ENCODE measurements around the gene KNDC1.
"Not testable (repeated sequence)": the region's sequence is repeated elsewhere in the genome, so short reads cannot be mapped to it uniquely, and the experiment has no call there.

KNDC1 gene

GRCh38 chr10:133230044-133230361 lies 70.0 kb downstream of the KNDC1 start, which contains the start of gene UTF1:
TSS of gene UTF1 (plus strand) at chr10:133230217. CDS start at chr10:133230289, 72 bp downstream.
- Histone ChIP-seq H3K4me1 (ENCODE audit: insufficient read depth, low read length) (no peaks in the 10 kb centered on the region), H3K9me3 (ENCODE audit: low read length) (no peaks in the 10 kb centered on the region), H3K27me3 (ENCODE audit: control insufficient read depth in 1 of 2, insufficient read depth in 2 of 2, low read length in 2 of 2) (peaks cover 0 to 38% of the 10 kb centered on the region in 2 donors), H3K36me3 (ENCODE audit: insufficient read depth, low read length) (no peaks in the 10 kb centered on the region), H3K4me3 (ENCODE audit: low read depth in 1 of 2, low read length in 2 of 2) (no peak within 1 kb of the TSS), H3K9ac (ENCODE audit: low read length) (no peak within 1 kb of the TSS), H3K27ac (ENCODE audit: low read depth, low read length) (no peak within 1 kb of the TSS)

GRCh38 chr10:133230387-133231195 lies 70.6 kb downstream of the KNDC1 start:
- Histone ChIP-seq H3K9ac (ENCODE audit: low read length) (no peak overlapping the region), H3K4me1 (ENCODE audit: insufficient read depth, low read length) (no peaks in the 10 kb centered on the region), H3K4me3 (ENCODE audit: low read depth in 1 of 2, low read length in 2 of 2) (no peak overlapping the region), H3K36me3 (ENCODE audit: insufficient read depth, low read length) (no peaks in the 10 kb centered on the region), H3K27me3 (ENCODE audit: control insufficient read depth in 1 of 2, insufficient read depth in 2 of 2, low read length in 2 of 2) (peaks cover 0 to 41% of the 10 kb centered on the region in 2 donors), H3K27ac (ENCODE audit: low read depth, low read length) (no peak overlapping the region), H3K9me3 (ENCODE audit: low read length) (no peaks in the 10 kb centered on the region)

DNA sequence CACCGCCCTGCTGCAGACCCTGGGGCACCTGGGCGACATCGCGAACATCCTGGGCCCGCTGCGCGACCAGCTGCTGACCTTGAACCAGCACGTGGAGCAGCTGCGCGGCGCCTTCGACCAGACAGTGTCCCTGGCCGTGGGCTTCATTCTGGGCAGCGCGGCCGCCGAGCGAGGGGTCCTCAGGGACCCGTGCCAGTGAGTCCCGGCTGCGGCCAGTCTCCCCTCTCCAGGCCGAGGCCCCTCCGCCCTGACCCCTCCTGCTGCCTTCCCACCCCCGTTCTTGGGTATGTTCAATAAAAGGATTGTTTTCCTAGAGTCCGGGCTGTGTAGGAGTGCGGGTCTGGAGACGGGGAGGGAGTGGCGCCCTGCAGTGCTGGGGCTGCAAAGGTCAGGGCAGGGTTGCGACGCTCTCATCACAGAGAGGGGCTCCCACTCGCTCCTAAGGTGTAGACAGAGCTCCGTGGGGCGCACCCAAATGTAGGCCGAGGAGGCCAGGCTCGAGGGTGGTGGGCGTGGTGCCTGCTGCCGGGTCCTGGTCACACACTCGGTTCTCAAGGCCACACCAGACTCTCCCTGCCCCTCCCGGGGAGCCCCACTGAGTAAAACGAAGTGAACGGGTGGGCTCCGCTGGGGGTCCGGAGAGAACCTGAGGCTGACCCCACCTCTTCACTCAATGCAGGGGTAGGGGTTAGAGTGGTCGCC lies 71.4 kb downstream of the KNDC1 start:
- H3K27me3 ChIP-seq (ENCODE audit: control insufficient read depth in 1 of 2, insufficient read depth in 2 of 2, low read length in 2 of 2), result peaks cover 0 to 47% of the 10 kb centered on the region in 2 donors

DNA sequence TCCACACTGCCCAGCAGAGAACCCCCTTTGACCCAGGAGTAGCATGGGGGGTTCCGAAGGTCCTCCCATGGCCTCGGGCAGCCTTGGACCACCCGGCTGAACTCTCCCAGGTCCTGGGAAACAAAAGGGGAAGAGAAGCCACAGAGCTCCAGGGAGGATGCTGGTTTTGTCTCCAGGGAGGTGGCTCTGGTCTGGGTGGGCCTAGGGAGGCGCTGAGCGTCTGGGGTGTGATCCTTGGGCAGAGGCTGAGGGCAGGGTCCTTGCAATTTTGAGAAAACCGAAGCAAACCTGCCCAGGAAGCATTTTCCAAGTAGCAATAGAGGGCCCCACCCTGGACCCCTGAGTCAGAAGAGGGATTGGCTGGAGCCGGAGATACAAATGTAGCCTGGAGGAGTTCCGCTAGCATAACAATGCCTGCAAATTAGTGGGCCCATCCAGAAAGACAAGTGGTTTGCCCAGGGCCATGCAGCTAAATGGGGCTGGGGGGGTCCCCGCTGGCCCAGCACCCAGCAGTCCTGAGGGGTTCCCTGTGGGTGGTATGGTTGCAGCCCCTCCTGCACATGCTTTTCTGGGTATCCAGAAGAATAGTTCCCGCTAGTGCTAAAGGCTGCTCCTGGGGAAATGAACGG lies 72.0 kb downstream of the KNDC1 start:
- Histone ChIP-seq H3K27ac (ENCODE audit: low read depth, low read length) (no peak overlapping the region), H3K36me3 (ENCODE audit: insufficient read depth, low read length) (no peaks in the 10 kb centered on the region), H3K9me3 (ENCODE audit: low read length) (no peaks in the 10 kb centered on the region), H3K27me3 (ENCODE audit: control insufficient read depth in 1 of 2, insufficient read depth in 2 of 2, low read length in 2 of 2) (peaks cover 0 to 50% of the 10 kb centered on the region in 2 donors), H3K4me1 (ENCODE audit: insufficient read depth, low read length) (no peaks in the 10 kb centered on the region), H3K9ac (ENCODE audit: low read length) (no peak overlapping the region), H3K4me3 (ENCODE audit: low read depth in 1 of 2, low read length in 2 of 2) (no peak overlapping the region)

More for the DNA sequence above, 71.4 kb downstream of the KNDC1 start:
- Histone ChIP-seq H3K9me3 (ENCODE audit: low read length) (no peaks in the 10 kb centered on the region), H3K27ac (ENCODE audit: low read depth, low read length) (no peak overlapping the region), H3K9ac (ENCODE audit: low read length) (no peak overlapping the region), H3K4me1 (ENCODE audit: insufficient read depth, low read length) (no peaks in the 10 kb centered on the region), H3K36me3 (ENCODE audit: insufficient read depth, low read length) (no peaks in the 10 kb centered on the region), H3K4me3 (ENCODE audit: low read depth in 1 of 2, low read length in 2 of 2) (no peak overlapping the region)

DNA sequence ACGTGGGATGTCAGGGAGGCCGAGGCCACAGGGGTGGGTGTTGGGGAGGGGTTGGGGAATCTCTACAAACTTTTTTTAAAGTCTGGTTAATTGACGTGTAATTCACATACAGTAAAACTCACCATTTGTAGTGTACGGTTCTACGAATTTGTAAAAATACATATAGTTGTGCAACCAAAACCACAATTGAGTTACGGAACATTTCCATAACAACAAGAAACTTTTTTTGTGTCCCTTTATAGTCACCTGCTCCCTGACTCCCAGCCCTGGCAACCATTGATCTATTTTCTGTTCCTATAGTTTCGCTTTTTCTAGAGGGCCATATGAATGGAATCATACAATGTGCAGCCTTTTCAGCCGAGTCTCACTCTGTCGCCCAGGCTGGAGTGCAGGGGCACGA lies 74.8 kb downstream of the KNDC1 start:
- not testable (repeated sequence) for H3K9me3 ChIP-seq (ENCODE audit: low read length); H3K27ac ChIP-seq (ENCODE audit: low read depth, low read length); H3K9ac ChIP-seq (ENCODE audit: low read length); H3K36me3 ChIP-seq (ENCODE audit: insufficient read depth, low read length); H3K4me3 ChIP-seq (ENCODE audit: low read depth in 1 of 2, low read length in 2 of 2); H3K4me1 ChIP-seq (ENCODE audit: insufficient read depth, low read length)
- H3K27me3 ChIP-seq (ENCODE audit: control insufficient read depth in 1 of 2, insufficient read depth in 2 of 2, low read length in 2 of 2), result peaks cover 0 to 63% of the 10 kb centered on the region in 2 donors

DNA sequence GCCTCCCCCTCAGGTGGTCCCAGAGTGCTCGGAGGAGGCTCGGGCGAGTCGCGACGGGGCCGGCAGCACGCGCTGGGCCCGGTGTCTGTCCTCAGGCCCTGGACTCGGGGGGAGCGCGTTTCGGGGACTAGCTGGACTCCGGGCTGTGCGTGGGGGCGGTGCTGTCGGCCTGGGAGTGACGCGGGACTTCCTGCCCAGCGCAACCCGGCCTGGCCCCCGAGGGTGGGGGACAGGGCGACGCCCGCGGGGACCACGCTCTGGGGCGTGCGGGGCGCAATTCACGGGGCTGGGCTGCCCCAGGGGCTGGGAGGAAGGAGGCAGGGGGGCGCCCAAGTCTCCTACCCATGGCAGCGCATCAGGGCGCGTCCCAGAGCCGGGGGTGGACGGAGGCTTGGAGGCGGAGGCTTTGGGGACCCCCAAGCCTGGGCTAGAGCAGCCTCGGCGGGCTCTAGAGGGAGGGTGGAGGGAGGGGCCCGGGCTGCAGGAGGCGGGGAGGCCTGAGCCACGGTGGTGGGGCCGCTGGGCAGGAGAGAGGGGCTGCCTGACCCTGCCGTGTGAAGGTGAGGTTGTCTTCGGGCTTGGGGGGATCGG lies 75.3 kb downstream of the KNDC1 start:
- Histone ChIP-seq H3K9me3 (ENCODE audit: low read length) (no peaks in the 10 kb centered on the region), H3K9ac (ENCODE audit: low read length) (no peak overlapping the region), H3K27me3 (ENCODE audit: control insufficient read depth in 1 of 2, insufficient read depth in 2 of 2, low read length in 2 of 2) (peaks cover 0 to 67% of the 10 kb centered on the region in 2 donors), H3K4me1 (ENCODE audit: insufficient read depth, low read length) (no peaks in the 10 kb centered on the region), H3K36me3 (ENCODE audit: insufficient read depth, low read length) (no peaks in the 10 kb centered on the region), H3K4me3 (ENCODE audit: low read depth in 1 of 2, low read length in 2 of 2) (no peak overlapping the region), H3K27ac (ENCODE audit: low read depth, low read length) (no peak overlapping the region)

DNA sequence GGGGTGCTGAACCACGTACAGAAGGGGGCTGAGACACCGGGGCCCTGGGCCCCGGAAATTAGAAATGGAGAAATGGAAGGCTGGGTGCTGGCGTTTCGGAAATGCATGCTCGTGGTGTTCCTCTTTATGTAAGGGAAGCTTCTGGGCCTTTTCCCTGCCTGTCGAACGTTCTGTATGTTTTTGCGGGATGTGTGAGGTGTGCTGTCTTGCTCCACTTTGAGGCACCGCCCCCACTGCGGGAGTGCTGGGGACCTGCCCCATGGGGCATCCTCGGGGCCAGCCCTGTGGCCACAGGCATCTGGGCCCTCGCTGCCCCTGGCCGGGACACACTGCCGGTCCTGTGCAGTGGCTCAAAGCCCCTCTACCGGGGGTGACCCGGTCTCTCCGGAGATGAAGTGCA lies 75.9 kb downstream of the KNDC1 start:
- H3K27ac ChIP-seq (ENCODE audit: low read depth, low read length), result no peak overlapping the region
- peaks cover 0 to 67% of the 10 kb centered on the region in 2 donors for H3K27me3 ChIP-seq (ENCODE audit: control insufficient read depth in 1 of 2, insufficient read depth in 2 of 2, low read length in 2 of 2)

GRCh38 chr10:133236401-133237240 lies 76.6 kb downstream of the KNDC1 start:
- no peak overlapping the region for H3K4me3 ChIP-seq (ENCODE audit: low read depth in 1 of 2, low read length in 2 of 2)

More for the DNA sequence above, 75.9 kb downstream of the KNDC1 start:
- Histone ChIP-seq H3K4me3 (ENCODE audit: low read depth in 1 of 2, low read length in 2 of 2) (no peak overlapping the region), H3K9me3 (ENCODE audit: low read length) (no peaks in the 10 kb centered on the region), H3K9ac (ENCODE audit: low read length) (no peak overlapping the region), H3K4me1 (ENCODE audit: insufficient read depth, low read length) (no peaks in the 10 kb centered on the region), H3K36me3 (ENCODE audit: insufficient read depth, low read length) (no peaks in the 10 kb centered on the region)

GRCh38 chr10:133237241-133237587 lies 77.2 kb downstream of the KNDC1 start:
- Histone ChIP-seq H3K27ac (ENCODE audit: low read depth, low read length) (no peak overlapping the region), H3K9me3 (ENCODE audit: low read length) (no peaks in the 10 kb centered on the region), H3K27me3 (ENCODE audit: control insufficient read depth in 1 of 2, insufficient read depth in 2 of 2, low read length in 2 of 2) (peaks cover 0 to 61% of the 10 kb centered on the region in 2 donors), H3K4me1 (ENCODE audit: insufficient read depth, low read length) (no peaks in the 10 kb centered on the region), H3K4me3 (ENCODE audit: low read depth in 1 of 2, low read length in 2 of 2) (no peak overlapping the region), H3K9ac (ENCODE audit: low read length) (no peak overlapping the region), H3K36me3 (ENCODE audit: insufficient read depth, low read length) (no peaks in the 10 kb centered on the region)

More at GRCh38 chr10:133236401-133237240, 76.6 kb downstream of the KNDC1 start:
- Histone ChIP-seq H3K9me3 (ENCODE audit: low read length) (no peaks in the 10 kb centered on the region), H3K27me3 (ENCODE audit: control insufficient read depth in 1 of 2, insufficient read depth in 2 of 2, low read length in 2 of 2) (peaks cover 0 to 64% of the 10 kb centered on the region in 2 donors), H3K27ac (ENCODE audit: low read depth, low read length) (no peak overlapping the region), H3K9ac (ENCODE audit: low read length) (no peak overlapping the region), H3K4me1 (ENCODE audit: insufficient read depth, low read length) (no peaks in the 10 kb centered on the region), H3K36me3 (ENCODE audit: insufficient read depth, low read length) (no peaks in the 10 kb centered on the region)

GRCh38 chr10:133237588-133238465 lies 77.8 kb downstream of the KNDC1 start, which contains the start of gene VENTX:
TSS of gene VENTX (plus strand) at chr10:133237855. CDS start at chr10:133237915, 60 bp downstream.
- Histone ChIP-seq H3K4me1 (ENCODE audit: insufficient read depth, low read length) (no peaks in the 10 kb centered on the region), H3K4me3 (ENCODE audit: low read depth in 1 of 2, low read length in 2 of 2) (no peak within 1 kb of the TSS), H3K27ac (ENCODE audit: low read depth, low read length) (no peak within 1 kb of the TSS), H3K9ac (ENCODE audit: low read length) (no peak within 1 kb of the TSS), H3K9me3 (ENCODE audit: low read length) (no peaks in the 10 kb centered on the region), H3K36me3 (ENCODE audit: insufficient read depth, low read length) (no peaks in the 10 kb centered on the region), H3K27me3 (ENCODE audit: control insufficient read depth in 1 of 2, insufficient read depth in 2 of 2, low read length in 2 of 2) (peaks cover 0 to 61% of the 10 kb centered on the region in 2 donors)

Data from muscle layer of colon (tissue), 2 donors.